Measurements from ENCODE around the gene QKI. TPM values are rescaled to one million over a fixed set of nuclear protein-coding genes. Genes with fewer than 3 reads are reported as not detected.

The QKI gene
- total RNA-seq, 1 donor from 2014 or later: 88.4 TPM

GRCh38 chr6:163520956-163521355 lies 106.4 kb downstream of the QKI start:
- Mint-ChIP-seq H3K36me3 (ENCODE audit: insufficient read depth) (peaks cover 1% of the 10 kb centered on the region), H3K9me3 (ENCODE audit: low read depth) (no peaks in the 10 kb centered on the region), H3K4me3 (ENCODE audit: low read depth) (no peak overlapping the region), H3K27ac (no peak overlapping the region), H3K27me3 (no peaks in the 10 kb centered on the region), H3K4me1 (ENCODE audit: low read depth) (peaks cover 7% of the 10 kb centered on the region)
- DNase-seq (ENCODE audit: low spot score, unreplicated experiment): no peak
- no peak for TF ChIP-seq CTCF (IDR thresholded peaks at IDR 0.05; ENCODE audit: unreplicated experiment)

- Mint-ChIP-seq H3K4me1 (ENCODE audit: low read depth) (peaks cover 9% of the 10 kb centered on the region), H3K9me3 (ENCODE audit: low read depth) (no peaks in the 10 kb centered on the region), H3K36me3 (ENCODE audit: insufficient read depth) (peaks cover 1% of the 10 kb centered on the region), H3K27me3 (no peaks in the 10 kb centered on the region), H3K27ac (no peak overlapping the region), H3K4me3 (ENCODE audit: low read depth) (no peak overlapping the region)
- TF ChIP-seq CTCF (IDR thresholded peaks at IDR 0.05; ENCODE audit: unreplicated experiment): no peak
- no peak for DNase-seq (ENCODE audit: low spot score, unreplicated experiment)
Measured at GRCh38 chr6:163522033-163522432, 107.5 kb downstream of the QKI start.

GRCh38 chr6:163525926-163526325 lies 111.4 kb downstream of the QKI start:
- H3K27ac Mint-ChIP-seq: no peak overlapping the region
- peaks cover 16% of the 10 kb centered on the region for H3K4me1 Mint-ChIP-seq (ENCODE audit: low read depth)
- H3K4me3 Mint-ChIP-seq (ENCODE audit: low read depth): no peak overlapping the region

GRCh38 chr6:163526346-163526745 lies 111.8 kb downstream of the QKI start:
- H3K4me3 Mint-ChIP-seq (ENCODE audit: low read depth): no peak overlapping the region
- peaks cover 19% of the 10 kb centered on the region for H3K4me1 Mint-ChIP-seq (ENCODE audit: low read depth)
- TF ChIP-seq CTCF (IDR thresholded peaks at IDR 0.05; ENCODE audit: unreplicated experiment): no peak
- no peak overlapping the region for H3K27ac Mint-ChIP-seq
- no peaks in the 10 kb centered on the region for H3K9me3 Mint-ChIP-seq (ENCODE audit: low read depth)
- DNase-seq (ENCODE audit: low spot score, unreplicated experiment): no peak
- H3K36me3 Mint-ChIP-seq (ENCODE audit: insufficient read depth): peaks cover 1% of the 10 kb centered on the region
- no peaks in the 10 kb centered on the region for H3K27me3 Mint-ChIP-seq

More at GRCh38 chr6:163525926-163526325, 111.4 kb downstream of the QKI start:
- no peak for DNase-seq (ENCODE audit: low spot score, unreplicated experiment)
- Mint-ChIP-seq H3K27me3 (no peaks in the 10 kb centered on the region), H3K9me3 (ENCODE audit: low read depth) (no peaks in the 10 kb centered on the region), H3K36me3 (ENCODE audit: insufficient read depth) (peaks cover 1% of the 10 kb centered on the region)
- no peak for TF ChIP-seq CTCF (IDR thresholded peaks at IDR 0.05; ENCODE audit: unreplicated experiment)

GRCh38 chr6:163527291-163527690 lies 112.8 kb downstream of the QKI start:
- no peak overlapping the region for H3K4me3 Mint-ChIP-seq (ENCODE audit: low read depth)
- H3K4me1 Mint-ChIP-seq (ENCODE audit: low read depth): peaks cover 19% of the 10 kb centered on the region
- TF ChIP-seq CTCF (IDR thresholded peaks at IDR 0.05; ENCODE audit: unreplicated experiment): no peak
- no peak for DNase-seq (ENCODE audit: low spot score, unreplicated experiment)
- no peaks in the 10 kb centered on the region for H3K9me3 Mint-ChIP-seq (ENCODE audit: low read depth)
- peaks cover 1% of the 10 kb centered on the region for H3K36me3 Mint-ChIP-seq (ENCODE audit: insufficient read depth)
- H3K27ac Mint-ChIP-seq: no peak overlapping the region
- H3K27me3 Mint-ChIP-seq: no peaks in the 10 kb centered on the region

Data from progenitor cell of endocrine pancreas (in vitro differentiated cells).